Choroid plexus epithelial cell (primary cell): Measurements from ENCODE around the gene MVP.
"Not testable (repeated sequence)": the region's sequence is repeated elsewhere in the genome, so short reads cannot be mapped to it uniquely, and the experiment has no call there.

Source experiments
- DNase-seq: peaks from one replicate; pipeline ENCODE4 v3.0.0-alpha.2; 2010; ENCODE audit warnings: low read depth
- H3K4me3 ChIP-seq: 2 replicates; pipeline ENCODE4 v1.5.1; 2011; ENCODE audit warnings: low read depth, mild to moderate bottlenecking, control low read depth, low read length, moderate library complexity
- TF ChIP-seq, protein P1 (sequence below): conservative IDR thresholded peaks from 2 replicates; pipeline ENCODE4 v1.5.1; 2011; ENCODE audit warnings: low read depth, mild to moderate bottlenecking, control low read depth, inconsistent platforms, low read length, moderate library complexity

The MVP gene

DNA sequence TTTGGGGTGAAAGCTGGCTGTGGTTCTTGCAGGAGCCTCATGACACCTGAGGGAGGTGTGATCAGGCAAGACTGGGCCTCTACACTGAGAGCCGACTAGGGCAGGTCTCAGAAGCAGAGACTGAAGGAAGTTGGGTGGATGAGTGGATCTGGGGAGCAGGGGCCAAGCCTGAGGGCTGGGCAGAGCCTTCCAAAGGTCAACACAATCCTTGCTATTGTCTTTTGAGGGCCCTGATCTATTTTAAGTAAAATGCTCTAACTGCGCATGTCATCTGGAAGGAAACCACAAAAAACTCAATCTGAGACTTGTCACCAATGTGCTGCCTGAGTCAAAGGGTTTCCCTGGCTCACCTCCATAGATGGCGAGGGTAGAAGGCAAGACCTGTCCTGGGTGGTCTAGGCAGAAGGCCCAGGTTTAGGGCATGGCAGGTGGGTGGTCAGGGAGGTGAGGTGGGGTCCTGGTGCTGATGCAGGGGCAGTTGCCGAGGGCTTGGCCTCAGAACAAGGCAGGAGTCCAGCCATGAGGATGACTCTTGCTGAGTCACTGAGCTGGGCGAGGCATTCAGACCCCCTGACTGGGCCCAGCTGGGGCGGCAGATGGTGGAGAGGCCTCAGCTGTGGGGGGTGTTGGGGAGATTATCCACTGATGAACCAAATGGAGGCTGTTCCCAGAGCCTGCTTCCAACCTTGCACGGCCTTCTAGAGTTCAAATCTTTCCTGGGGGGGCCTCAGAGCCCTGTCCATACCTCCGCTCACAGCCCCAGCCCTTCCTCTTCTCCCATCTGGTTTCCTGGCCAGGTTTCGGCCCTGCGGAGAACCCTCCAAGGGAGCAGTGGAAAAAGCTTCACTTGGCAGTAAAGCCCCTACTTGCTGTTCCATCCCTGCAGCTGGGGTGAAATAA lies 5.1 kb downstream of the MVP start:
- no peak overlapping the region for H3K4me3 ChIP-seq
- TF ChIP-seq, protein P1, sequence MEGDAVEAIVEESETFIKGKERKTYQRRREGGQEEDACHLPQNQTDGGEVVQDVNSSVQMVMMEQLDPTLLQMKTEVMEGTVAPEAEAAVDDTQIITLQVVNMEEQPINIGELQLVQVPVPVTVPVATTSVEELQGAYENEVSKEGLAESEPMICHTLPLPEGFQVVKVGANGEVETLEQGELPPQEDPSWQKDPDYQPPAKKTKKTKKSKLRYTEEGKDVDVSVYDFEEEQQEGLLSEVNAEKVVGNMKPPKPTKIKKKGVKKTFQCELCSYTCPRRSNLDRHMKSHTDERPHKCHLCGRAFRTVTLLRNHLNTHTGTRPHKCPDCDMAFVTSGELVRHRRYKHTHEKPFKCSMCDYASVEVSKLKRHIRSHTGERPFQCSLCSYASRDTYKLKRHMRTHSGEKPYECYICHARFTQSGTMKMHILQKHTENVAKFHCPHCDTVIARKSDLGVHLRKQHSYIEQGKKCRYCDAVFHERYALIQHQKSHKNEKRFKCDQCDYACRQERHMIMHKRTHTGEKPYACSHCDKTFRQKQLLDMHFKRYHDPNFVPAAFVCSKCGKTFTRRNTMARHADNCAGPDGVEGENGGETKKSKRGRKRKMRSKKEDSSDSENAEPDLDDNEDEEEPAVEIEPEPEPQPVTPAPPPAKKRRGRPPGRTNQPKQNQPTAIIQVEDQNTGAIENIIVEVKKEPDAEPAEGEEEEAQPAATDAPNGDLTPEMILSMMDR: no peak

DNA sequence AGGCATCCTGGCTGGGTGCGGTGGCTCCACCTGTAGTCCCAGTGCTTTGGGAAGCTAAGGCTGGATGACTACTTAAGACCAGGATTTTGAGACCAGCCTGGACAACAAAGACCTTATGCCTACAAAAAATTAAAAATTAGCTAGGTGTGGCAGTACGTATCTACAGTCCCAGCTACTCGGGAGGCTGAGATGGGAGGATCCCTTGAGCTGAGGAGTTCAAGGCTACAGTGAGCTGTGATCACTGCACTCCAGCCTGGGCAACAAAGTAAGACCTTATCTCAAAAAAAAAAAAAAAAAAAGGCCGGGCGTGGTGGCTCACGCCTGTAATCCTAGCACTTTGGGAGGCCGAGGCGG lies 6.1 kb downstream of the MVP start:
- H3K4me3 ChIP-seq: no peak overlapping the region
- no peak for DNase-seq
- TF ChIP-seq, protein P1: no peak

More for the DNA sequence above, 5.1 kb downstream of the MVP start:
- peak; percentile 87 for DNase-seq

DNA sequence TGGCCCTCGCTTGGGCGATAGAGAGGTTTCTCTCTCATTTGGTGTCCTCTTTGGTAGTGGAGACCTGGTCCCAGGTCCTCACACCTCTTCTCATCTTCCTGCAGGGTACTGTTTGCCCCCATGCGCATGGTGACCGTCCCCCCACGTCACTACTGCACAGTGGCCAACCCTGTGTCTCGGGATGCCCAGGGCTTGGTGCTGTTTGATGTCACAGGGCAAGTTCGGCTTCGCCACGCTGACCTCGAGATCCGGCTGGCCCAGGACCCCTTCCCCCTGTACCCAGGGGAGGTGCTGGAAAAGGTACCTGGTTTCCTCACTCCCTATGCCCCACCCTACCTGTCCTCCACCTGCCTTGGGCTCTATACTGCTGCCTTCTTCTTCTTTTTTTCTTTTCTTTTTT lies 10.5 kb downstream of the MVP start:
- DNase-seq: no peak
- TF ChIP-seq, protein P1: no peak
- H3K4me3 ChIP-seq: no peak overlapping the region

DNA sequence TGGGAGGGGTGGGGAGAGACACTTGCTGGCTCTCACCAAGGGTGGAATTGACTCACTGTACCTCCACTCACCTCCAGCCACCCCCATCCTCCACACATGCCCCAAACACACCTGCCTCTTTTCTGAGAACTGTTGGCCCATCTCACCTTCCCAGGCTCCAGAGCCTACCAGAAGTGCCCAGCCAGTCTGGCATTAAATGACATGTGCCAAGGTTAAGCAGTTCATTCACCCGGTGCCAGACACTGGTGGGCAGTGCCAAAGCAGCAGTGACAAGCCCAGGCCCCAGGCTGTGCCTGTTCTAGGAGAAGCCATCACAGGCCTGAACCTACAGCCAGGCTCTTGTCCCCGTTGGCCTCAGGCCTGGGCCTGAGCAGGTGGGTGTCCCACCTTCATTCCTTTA lies 11.2 kb downstream of the MVP start:
- H3K4me3 ChIP-seq: no peak overlapping the region
- TF ChIP-seq, protein P1: no peak
- no peak for DNase-seq

DNA sequence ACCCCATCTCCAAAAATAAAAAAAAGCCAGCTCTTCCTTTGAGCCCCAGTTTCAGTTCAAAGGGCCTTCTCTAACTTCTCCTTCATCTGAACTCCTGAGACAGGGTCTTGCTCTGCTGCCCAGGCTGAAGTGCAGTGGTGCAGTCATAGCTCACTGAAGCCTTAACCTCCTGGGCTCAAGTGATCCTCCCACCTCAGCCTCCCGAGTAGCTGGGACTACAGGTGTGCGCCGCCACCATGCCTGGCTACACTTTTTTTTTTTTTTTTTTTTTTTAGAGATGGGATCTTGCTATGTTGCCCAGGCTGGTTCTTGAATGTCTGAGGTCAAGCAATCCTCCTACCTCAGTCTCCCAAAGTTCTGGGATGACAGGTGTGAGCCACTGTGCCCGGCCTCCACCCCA lies 13.0 kb downstream of the MVP start:
- H3K4me3 ChIP-seq, DNase-seq: not testable (repeated sequence)

DNA sequence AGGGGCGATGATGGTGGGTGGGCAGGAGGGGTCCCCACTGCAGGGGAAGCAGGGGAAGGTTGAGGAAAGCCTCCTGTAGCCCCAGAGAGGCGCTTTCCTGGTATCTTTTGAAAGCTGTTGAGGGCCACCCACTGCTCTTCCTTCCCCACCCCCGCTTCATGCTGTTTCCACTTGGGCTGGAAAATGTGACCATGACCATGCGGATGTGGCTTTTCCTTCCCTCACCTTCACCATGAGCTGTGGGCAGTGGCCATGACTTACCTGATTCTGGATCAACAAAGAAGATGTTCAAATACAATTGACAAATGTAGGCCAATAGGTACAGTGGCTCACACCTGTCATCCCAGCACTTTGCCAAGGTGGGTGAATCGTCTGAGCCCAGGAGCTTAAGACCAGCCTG lies 13.8 kb downstream of the MVP start:
- no peak for DNase-seq
- TF ChIP-seq, protein P1: no peak
- H3K4me3 ChIP-seq: no peak overlapping the region

DNA sequence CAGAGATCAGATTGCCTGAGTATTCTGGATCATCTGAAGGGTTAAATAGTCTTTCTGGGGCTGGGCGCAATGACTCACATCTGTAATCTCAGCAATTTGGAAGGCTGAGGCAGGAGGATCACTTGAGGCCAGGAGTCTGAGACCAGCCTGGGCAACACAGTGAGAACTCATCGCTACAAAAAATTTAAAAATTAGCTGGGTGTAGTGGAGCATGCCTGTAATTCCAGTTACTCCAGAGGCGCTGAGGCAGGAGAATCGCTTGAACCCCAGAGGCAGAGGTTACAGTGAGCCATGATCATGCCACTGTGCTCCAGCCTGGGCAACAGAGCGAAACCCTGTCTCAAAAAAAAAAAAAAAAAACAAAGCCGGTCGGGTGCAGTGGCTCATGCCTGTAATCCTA lies 15.7 kb downstream of the MVP start:
- TF ChIP-seq, protein P1: no peak
- no peak overlapping the region for H3K4me3 ChIP-seq
- DNase-seq: no peak
